ENCODE data around the gene CHIT1.

Gene CHIT1

DNA sequence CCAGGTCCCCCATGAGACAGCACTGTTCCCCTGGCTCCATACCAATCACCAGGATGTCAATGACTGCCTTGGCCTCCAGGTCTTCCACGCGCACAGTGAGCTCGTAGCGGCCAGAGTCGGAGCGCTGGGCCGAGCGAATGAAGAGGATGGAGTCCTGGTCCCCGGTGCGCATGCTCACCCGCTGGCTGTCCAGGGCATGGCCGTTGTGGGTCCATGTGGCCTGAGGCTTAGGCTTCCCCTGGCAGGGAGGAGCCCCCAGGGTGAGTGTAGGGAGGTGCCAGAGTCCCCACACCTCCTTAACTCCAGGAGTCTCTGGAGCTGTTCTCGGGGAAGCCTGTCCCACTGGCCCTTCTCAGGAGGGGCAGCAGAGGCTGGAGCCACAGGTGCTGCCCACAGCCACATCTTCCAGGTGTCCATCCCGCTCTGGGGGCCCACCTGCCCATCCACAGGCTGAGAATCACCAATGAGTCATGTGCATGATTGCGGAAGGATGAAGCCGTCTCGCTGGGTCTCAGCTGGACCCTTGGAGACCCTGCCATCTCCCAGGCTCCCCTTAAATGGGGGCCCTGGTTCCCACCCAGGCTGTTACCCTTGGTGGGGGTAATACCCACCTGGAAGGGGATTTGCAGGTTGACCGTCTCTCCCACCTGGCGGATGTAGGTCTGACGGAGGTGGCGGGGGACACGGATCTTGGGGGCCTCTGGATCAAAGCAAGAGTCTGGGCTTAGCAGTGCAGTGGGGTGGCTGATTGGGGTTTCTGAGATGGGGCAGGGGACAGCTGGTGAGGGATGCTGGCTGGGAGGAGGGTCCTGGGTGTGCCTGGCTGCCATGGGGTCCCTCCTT, 57.9 kb downstream of the CHIT1 start:
- no peak for ATAC-seq

DNA sequence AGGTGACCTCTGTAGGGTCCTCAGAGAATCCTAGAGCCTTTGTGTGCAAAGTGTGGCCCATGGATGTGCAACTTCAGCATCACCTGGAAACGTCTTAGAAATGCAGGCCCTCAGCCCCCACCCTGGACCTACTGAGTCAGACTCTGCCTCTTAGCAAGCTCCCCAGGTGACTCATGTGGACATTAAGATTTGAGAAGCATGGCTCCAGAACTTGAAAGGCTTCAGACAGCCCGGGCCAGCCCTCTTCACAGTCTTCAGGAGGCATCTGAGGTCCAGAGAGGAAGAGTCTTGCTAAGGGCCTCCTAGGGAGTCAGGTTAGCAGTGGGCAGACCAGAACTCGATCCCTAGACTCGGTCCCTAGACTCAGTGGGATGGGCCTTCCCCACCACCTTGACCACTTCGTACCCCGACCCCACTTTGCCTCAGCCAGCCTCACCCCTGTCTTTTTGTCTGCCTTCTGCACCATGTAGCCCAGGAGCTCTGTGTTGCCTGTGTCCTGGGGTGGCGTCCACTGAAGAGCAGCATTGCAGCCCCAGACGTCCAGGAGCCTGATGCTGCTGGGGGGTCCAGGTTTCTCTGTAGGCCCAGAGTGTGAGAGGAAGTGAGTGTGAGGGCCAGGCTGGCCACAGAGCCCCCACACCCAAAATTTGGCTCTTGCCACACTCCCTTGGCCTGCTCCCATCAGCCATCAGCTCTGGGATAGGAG, 58.7 kb downstream of the CHIT1 start:
- TF ChIP-seq ARNTL (CRISPR knock-in tag; IDR thresholded peaks at IDR 0.05; ENCODE audit: borderline replicate concordance, low read depth) (no peak), TCF4 (CRISPR knock-in tag; IDR thresholded peaks at IDR 0.05; ENCODE audit: borderline replicate concordance) (no peak), CSDC2 (CRISPR knock-in tag; IDR thresholded peaks at IDR 0.05) (no peak), SNAI2 (CRISPR knock-in tag; IDR thresholded peaks at IDR 0.05) (no peak), ZNF70 (CRISPR knock-in tag; IDR thresholded peaks at IDR 0.05) (no peak), GLIS3 (CRISPR knock-in tag; IDR thresholded peaks at IDR 0.05) (no peak), ISL1 (CRISPR knock-in tag; IDR thresholded peaks at IDR 0.05) (no peak), ZC3H10 (CRISPR knock-in tag; IDR thresholded peaks at IDR 0.05) (no peak), ESRRG (CRISPR knock-in tag; IDR thresholded peaks at IDR 0.05) (no peak), OSR1 (CRISPR knock-in tag; IDR thresholded peaks at IDR 0.05) (no peak), ZFP3 (CRISPR knock-in tag; IDR thresholded peaks at IDR 0.05) (no peak), RARB (CRISPR knock-in tag; IDR thresholded peaks at IDR 0.05) (no peak), TOX (CRISPR knock-in tag; IDR thresholded peaks at IDR 0.05; ENCODE audit: borderline replicate concordance) (no peak), BACH2 (CRISPR knock-in tag; IDR thresholded peaks at IDR 0.05; ENCODE audit: borderline replicate concordance) (no peak)
- TF ChIP-seq, protein P1, sequence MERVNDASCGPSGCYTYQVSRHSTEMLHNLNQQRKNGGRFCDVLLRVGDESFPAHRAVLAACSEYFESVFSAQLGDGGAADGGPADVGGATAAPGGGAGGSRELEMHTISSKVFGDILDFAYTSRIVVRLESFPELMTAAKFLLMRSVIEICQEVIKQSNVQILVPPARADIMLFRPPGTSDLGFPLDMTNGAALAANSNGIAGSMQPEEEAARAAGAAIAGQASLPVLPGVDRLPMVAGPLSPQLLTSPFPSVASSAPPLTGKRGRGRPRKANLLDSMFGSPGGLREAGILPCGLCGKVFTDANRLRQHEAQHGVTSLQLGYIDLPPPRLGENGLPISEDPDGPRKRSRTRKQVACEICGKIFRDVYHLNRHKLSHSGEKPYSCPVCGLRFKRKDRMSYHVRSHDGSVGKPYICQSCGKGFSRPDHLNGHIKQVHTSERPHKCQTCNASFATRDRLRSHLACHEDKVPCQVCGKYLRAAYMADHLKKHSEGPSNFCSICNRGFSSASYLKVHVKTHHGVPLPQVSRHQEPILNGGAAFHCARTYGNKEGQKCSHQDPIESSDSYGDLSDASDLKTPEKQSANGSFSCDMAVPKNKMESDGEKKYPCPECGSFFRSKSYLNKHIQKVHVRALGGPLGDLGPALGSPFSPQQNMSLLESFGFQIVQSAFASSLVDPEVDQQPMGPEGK (CRISPR knock-in tag; IDR thresholded peaks at IDR 0.05; ENCODE audit: borderline replicate concordance), result no peak
- TF ChIP-seq, protein P2, sequence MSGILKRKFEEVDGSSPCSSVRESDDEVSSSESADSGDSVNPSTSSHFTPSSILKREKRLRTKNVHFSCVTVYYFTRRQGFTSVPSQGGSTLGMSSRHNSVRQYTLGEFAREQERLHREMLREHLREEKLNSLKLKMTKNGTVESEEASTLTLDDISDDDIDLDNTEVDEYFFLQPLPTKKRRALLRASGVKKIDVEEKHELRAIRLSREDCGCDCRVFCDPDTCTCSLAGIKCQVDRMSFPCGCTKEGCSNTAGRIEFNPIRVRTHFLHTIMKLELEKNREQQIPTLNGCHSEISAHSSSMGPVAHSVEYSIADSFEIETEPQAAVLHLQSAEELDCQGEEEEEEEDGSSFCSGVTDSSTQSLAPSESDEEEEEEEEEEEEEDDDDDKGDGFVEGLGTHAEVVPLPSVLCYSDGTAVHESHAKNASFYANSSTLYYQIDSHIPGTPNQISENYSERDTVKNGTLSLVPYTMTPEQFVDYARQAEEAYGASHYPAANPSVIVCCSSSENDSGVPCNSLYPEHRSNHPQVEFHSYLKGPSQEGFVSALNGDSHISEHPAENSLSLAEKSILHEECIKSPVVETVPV (CRISPR knock-in tag; IDR thresholded peaks at IDR 0.05), result no peak
- TF ChIP-seq, protein P3, sequence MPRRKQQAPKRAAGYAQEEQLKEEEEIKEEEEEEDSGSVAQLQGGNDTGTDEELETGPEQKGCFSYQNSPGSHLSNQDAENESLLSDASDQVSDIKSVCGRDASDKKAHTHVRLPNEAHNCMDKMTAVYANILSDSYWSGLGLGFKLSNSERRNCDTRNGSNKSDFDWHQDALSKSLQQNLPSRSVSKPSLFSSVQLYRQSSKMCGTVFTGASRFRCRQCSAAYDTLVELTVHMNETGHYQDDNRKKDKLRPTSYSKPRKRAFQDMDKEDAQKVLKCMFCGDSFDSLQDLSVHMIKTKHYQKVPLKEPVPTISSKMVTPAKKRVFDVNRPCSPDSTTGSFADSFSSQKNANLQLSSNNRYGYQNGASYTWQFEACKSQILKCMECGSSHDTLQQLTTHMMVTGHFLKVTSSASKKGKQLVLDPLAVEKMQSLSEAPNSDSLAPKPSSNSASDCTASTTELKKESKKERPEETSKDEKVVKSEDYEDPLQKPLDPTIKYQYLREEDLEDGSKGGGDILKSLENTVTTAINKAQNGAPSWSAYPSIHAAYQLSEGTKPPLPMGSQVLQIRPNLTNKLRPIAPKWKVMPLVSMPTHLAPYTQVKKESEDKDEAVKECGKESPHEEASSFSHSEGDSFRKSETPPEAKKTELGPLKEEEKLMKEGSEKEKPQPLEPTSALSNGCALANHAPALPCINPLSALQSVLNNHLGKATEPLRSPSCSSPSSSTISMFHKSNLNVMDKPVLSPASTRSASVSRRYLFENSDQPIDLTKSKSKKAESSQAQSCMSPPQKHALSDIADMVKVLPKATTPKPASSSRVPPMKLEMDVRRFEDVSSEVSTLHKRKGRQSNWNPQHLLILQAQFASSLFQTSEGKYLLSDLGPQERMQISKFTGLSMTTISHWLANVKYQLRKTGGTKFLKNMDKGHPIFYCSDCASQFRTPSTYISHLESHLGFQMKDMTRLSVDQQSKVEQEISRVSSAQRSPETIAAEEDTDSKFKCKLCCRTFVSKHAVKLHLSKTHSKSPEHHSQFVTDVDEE (CRISPR knock-in tag; IDR thresholded peaks at IDR 0.05), result no peak
- TF ChIP-seq, protein P4, sequence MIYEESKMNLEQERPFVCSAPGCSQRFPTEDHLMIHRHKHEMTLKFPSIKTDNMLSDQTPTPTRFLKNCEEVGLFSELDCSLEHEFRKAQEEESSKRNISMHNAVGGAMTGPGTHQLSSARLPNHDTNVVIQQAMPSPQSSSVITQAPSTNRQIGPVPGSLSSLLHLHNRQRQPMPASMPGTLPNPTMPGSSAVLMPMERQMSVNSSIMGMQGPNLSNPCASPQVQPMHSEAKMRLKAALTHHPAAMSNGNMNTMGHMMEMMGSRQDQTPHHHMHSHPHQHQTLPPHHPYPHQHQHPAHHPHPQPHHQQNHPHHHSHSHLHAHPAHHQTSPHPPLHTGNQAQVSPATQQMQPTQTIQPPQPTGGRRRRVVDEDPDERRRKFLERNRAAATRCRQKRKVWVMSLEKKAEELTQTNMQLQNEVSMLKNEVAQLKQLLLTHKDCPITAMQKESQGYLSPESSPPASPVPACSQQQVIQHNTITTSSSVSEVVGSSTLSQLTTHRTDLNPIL (CRISPR knock-in tag; IDR thresholded peaks at IDR 0.05; ENCODE audit: low read depth), result no peak
- ATAC-seq, result no peak

More for the DNA sequence above, 57.9 kb downstream of the CHIT1 start:
- TF ChIP-seq PPARA (CRISPR knock-in tag; IDR thresholded peaks at IDR 0.05; ENCODE audit: borderline replicate concordance) (no peak), ZNF8 (CRISPR knock-in tag; IDR thresholded peaks at IDR 0.05) (no peak), SNAI2 (CRISPR knock-in tag; IDR thresholded peaks at IDR 0.05) (no peak)

DNA sequence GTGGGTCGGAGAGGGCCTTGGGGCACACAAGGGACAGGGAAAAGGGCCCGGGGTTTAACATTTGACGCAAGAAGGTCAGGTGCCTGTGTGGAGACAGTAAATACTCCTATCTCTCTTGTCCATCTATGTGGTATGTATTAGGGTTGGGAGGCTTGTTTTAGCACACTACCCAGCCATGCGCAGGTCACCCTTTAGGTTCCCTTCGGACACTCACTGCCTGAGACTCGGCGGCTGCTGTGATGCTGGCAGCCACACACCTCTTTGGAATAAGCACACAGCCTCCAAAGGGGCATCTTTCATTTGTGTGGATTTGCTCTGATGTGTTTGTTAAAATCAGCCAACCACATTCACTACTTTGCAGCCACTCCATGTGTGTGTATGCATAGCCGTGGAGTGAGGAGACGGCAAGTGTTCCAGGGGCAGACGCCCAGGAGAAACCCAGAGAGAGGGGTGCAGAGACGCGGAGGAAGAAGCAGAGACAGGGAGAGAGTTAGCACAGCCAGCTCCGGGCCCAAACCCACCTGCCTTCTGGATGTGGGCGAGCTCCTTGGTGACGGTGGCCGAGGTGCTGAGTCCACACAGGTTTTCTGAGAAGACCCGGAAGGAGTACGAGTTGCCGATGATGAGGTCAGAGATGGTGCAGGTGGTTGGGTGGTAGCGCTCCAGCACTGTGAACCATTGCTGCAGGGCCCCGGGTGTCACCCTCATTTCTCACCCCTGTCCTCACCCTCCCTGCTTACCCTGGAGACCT, 59.5 kb downstream of the CHIT1 start:
- no peak for ATAC-seq
- TF ChIP-seq ZFP30 (CRISPR knock-in tag; IDR thresholded peaks at IDR 0.05), result no peak
- no peak for TF ChIP-seq ZFP3 (CRISPR knock-in tag; IDR thresholded peaks at IDR 0.05)
- no peak for TF ChIP-seq RARB (CRISPR knock-in tag; IDR thresholded peaks at IDR 0.05)
- TF ChIP-seq ZC3H10 (CRISPR knock-in tag; IDR thresholded peaks at IDR 0.05), result no peak
- no peak for TF ChIP-seq CSDC2 (CRISPR knock-in tag; IDR thresholded peaks at IDR 0.05)
- TF ChIP-seq, protein P5, sequence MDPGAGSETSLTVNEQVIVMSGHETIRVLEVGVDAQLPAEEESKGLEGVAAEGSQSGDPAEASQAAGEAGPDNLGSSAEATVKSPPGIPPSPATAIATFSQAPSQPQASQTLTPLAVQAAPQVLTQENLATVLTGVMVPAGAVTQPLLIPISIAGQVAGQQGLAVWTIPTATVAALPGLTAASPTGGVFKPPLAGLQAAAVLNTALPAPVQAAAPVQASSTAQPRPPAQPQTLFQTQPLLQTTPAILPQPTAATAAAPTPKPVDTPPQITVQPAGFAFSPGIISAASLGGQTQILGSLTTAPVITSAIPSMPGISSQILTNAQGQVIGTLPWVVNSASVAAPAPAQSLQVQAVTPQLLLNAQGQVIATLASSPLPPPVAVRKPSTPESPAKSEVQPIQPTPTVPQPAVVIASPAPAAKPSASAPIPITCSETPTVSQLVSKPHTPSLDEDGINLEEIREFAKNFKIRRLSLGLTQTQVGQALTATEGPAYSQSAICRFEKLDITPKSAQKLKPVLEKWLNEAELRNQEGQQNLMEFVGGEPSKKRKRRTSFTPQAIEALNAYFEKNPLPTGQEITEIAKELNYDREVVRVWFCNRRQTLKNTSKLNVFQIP (CRISPR knock-in tag; IDR thresholded peaks at IDR 0.05; ENCODE audit: borderline replicate concordance, low read depth), result no peak
- TF ChIP-seq, protein P2 (CRISPR knock-in tag; IDR thresholded peaks at IDR 0.05), result no peak
- TF ChIP-seq, protein P3 (CRISPR knock-in tag; IDR thresholded peaks at IDR 0.05), result no peak
